GM12873 (cell line): ENCODE results near the gene CACNA1B.

ENCODE experiments used
- CTCF ChIP-seq: IDR thresholded peaks from 2 replicates; pipeline ENCODE4 v1.5.1; 2012; ENCODE audit warnings: low read depth, mild to moderate bottlenecking, moderate library complexity, low read length, control low read depth; ENCODE audit not compliant: insufficient read depth; ENCODE audit errors: missing control alignments

CACNA1B gene

GRCh38 chr9:138103849-138104206 is 226.2 kb downstream of the CACNA1B start:
- no peak for TF ChIP-seq CTCF

DNA sequence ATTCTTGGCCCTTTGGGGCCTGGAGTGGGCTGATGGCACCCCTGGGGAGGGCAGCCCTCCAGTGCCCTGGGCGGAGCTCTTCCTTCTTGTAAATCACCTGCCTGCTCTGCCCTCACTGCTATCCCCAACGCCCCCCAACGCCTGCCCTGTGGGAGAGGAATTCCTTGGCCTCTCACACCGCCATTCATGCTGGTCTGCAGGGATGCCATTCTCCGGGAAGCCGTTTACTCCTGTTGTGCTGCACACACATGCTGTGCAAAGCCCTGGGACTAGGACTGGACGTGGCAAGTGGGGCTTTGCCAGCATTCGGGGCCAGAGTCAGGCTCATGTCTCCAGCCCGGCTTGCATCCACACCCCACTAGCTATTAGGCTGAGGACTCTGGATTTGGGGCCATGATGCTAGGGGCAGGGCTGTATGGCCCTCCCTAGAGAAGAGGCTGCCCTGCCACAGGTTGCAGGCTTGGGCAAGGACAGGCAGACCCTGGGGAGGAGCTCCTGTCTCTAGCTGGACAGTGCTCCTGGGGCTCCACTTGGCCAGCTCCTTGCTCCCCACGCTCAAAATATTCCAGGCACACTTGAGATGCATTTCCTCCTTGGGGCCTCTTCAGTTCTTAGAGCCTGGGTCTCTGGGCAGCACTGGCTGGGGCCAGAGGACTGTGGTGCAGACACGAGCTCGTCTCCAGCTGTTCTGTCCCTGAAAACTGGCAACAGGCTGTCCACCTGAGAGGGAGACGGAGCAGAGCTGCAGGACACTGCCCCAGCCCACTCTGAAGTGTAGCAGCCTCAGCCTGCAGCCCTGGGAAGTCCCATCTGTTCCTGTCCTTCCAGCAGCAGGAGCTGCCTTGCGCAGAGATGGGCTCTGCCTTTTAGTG is 226.9 kb downstream of the CACNA1B start:
- TF ChIP-seq CTCF: no peak

DNA sequence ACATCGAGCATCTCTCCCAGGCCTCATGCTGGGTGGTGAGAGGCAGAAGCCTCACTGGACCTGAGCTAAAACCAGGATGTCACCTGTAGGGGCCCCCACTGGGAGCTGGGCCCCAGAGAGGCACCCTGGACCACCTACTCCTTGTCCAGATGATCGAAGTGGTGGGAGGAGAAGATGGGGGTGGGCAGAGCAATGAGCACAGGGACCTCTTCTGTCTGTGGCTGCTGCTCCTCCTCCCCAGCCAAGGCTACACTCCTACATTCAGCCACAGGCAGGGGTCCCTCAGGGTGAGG is 227.5 kb downstream of the CACNA1B start:
- TF ChIP-seq CTCF: no peak

DNA sequence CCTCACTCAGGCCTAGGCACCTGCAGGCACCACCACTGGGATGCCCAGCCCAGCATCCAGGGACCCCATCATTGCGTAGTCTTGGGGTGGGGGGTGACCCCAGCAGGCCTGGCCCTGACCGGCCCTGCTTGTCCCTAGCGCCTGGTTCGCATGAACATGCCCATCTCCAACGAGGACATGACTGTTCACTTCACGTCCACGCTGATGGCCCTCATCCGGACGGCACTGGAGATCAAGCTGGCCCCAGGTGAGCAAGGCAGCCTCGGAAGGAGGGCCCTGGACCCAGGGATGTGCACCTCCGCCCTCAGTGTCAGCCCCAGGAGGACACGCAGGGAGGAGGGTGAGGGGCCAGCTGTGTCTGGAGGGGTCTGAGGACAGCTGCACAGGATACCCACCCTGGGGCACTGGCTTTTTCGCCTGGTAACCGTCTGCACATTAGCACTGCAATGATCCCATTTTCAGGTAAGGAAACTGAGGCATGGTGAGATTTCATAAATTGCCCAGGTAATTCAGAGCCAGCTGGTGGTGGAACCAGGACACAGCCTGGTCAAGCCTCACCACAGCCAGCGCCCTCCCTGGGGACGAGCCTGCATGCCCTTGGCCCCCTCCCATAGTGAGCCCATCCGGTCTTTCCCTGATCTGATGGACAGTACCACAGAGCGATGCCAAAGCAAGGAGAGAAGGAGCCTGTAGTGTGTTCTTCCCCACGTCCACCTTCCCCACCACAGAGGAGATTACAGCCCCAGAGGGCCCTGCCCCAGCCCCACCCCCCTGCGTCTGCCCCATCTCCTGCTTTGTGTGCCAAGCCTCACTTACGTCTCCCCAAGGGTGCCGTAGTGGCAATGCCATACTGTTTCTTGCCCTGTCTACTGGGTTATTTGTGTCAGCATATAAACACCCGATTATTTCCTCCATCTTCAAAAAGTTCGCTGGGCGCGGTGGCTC is 228.3 kb downstream of the CACNA1B start:
- no peak for TF ChIP-seq CTCF

DNA sequence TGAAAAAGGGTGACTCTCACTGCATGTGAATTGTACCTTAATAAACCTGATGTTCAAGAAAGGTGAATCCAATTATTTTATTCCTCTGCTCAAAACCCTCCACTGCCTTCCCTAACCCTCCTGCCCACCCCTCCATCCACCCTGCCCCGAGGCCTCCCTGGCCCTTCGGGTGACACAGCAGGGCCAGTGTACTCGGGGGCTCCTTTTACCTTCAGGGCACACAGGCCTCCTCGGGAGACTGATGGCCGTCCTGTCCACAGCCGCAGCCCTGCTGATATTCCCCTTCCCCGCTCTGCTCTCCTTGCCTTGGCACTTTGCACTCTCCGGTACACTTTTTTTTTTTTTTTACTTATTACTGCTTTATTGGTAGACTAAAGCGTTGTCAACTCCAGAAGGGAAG is 234.0 kb downstream of the CACNA1B start:
- TF ChIP-seq CTCF: no peak

DNA sequence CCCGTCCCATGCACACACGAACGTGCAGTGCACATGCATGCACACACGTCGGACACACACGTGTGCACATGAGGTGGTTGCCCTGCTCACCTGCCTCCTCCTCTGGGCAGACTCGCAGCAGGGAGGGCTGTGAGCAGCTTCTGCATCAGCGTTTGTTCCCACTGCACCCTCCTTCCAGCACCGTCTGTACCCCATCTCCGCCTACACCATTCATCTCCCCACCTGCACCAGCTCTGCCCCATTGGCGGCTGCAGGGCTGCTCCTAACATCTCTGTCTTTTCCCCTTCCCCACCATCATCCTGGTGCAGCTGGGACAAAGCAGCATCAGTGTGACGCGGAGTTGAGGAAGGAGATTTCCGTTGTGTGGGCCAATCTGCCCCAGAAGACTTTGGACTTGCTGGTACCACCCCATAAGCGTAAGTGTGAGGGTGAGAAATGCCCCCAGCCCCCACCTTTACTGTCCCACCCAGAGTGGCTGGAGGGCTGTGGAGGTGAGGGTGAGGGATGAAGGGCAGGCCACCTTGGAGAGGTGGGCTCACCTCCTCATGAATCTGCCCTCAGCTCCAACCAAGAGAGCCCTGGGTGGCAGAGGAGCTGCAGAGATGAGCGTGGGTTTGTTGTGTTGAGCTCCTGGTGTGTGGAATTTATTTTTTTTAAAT is 234.6 kb downstream of the CACNA1B start:
- TF ChIP-seq CTCF: no peak
